ENCODE results near the gene SEC16A. TPM values are rescaled to one million over a fixed set of nuclear protein-coding genes. Genes with fewer than 3 reads are reported as not detected.

Gene SEC16A
- total and polyA plus RNA-seq, 4 donors: 44.2 to 78.8 (median 46.7) TPM

DNA sequence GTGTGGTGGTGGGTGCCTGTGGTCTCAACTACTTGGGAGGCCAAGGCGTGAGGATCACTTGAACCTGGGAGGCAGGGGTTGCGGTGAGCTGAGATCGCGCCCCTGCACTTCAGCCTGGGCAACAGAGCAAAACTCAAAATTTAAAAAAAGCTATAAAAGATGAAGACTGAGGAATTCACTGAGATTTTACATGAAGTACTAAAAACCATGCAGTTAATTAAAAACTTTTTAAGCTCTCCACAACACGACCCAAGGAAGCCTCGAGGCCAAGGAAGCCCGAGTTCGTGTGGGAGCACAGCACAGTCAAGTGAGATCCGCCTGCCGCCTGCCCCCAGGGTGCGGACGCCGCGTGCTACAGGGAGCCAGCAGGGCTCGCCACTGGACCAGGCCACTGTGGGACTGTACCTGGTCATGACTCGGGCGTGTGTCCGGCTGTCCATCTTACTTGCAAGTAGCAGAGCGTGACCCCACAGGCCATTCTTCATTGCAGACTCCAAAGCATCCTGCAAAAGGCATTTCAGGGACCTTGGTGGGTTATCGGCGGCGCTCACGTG, 22.0 kb downstream of the SEC16A start:
- ATAC-seq (ENCODE audit: insufficient read depth, low FRiP score) (no peak), DNase-seq (no peak)
- Histone ChIP-seq H3K9ac (ENCODE audit: insufficient read depth in 1 of 2, low read length in 2 of 2) (no peak overlapping the region), H3K4me1 (ENCODE audit: control insufficient read depth in 5 of 5, insufficient read depth in 5 of 5, low read length in 5 of 5) (no peaks in the 10 kb centered on the region), H3K9me3 (ENCODE audit: control insufficient read depth in 4 of 4, insufficient read depth in 3 of 4, low read length in 3 of 4) (no peaks in the 10 kb centered on the region), H3K27ac (ENCODE audit: low read depth in 1 of 2, low read length in 1 of 2) (no peak overlapping the region), H3K4me3 (no peak overlapping the region), H3K27me3 (ENCODE audit: control insufficient read depth in 3 of 3, insufficient read depth in 3 of 3, low read length in 2 of 3) (no peaks in the 10 kb centered on the region), H3K36me3 (ENCODE audit: control insufficient read depth in 4 of 4, insufficient read depth in 4 of 4, low read length in 4 of 4) (peaks cover 38 to 73% (median 41%) of the 10 kb centered on the region in 4 donors)
- WGBS, 2 donors: 97 to 99% methylated on average over 23 of the region's 23 CpGs
- TF ChIP-seq CTCF (IDR thresholded peaks at IDR 0.05; ENCODE audit: control extremely low read depth, extremely low read depth): no peak

GRCh38 chr9:136459425-136459824, 23.4 kb downstream of the SEC16A start:
- H3K36me3 ChIP-seq (ENCODE audit: control insufficient read depth in 4 of 4, insufficient read depth in 4 of 4, low read length in 4 of 4): peaks cover 35 to 78% (median 41%) of the 10 kb centered on the region in 4 donors
- no peak for TF ChIP-seq CTCF (IDR thresholded peaks at IDR 0.05; ENCODE audit: control extremely low read depth, extremely low read depth)
- 94 to 96% methylated on average over 28 of the region's 28 CpGs for WGBS, 2 donors
- no peaks in the 10 kb centered on the region for H3K27me3 ChIP-seq (ENCODE audit: control insufficient read depth in 3 of 3, insufficient read depth in 3 of 3, low read length in 2 of 3)
- DNase-seq (no peak), ATAC-seq (ENCODE audit: insufficient read depth, low FRiP score) (no peak)
- no peaks in the 10 kb centered on the region for H3K4me1 ChIP-seq (ENCODE audit: control insufficient read depth in 5 of 5, insufficient read depth in 5 of 5, low read length in 5 of 5)
- H3K9me3 ChIP-seq (ENCODE audit: control insufficient read depth in 4 of 4, insufficient read depth in 3 of 4, low read length in 3 of 4): no peaks in the 10 kb centered on the region
- H3K4me3 ChIP-seq: no peak overlapping the region
- no peak overlapping the region for H3K9ac ChIP-seq (ENCODE audit: insufficient read depth in 1 of 2, low read length in 2 of 2)
- H3K27ac ChIP-seq (ENCODE audit: low read depth in 1 of 2, low read length in 1 of 2): no peak overlapping the region

GRCh38 chr9:136457326-136457725, 25.5 kb downstream of the SEC16A start:
- 97 to 98% methylated on average over 24 of the region's 24 CpGs for WGBS, 2 donors
- Histone ChIP-seq H3K4me1 (ENCODE audit: control insufficient read depth in 5 of 5, insufficient read depth in 5 of 5, low read length in 5 of 5) (no peaks in the 10 kb centered on the region), H3K4me3 (no peak overlapping the region), H3K27ac (ENCODE audit: low read depth in 1 of 2, low read length in 1 of 2) (no peak overlapping the region), H3K9ac (ENCODE audit: insufficient read depth in 1 of 2, low read length in 2 of 2) (no peak overlapping the region), H3K27me3 (ENCODE audit: control insufficient read depth in 3 of 3, insufficient read depth in 3 of 3, low read length in 2 of 3) (no peaks in the 10 kb centered on the region), H3K36me3 (ENCODE audit: control insufficient read depth in 4 of 4, insufficient read depth in 4 of 4, low read length in 4 of 4) (peaks cover 27 to 70% (median 35%) of the 10 kb centered on the region in 4 donors), H3K9me3 (ENCODE audit: control insufficient read depth in 4 of 4, insufficient read depth in 3 of 4, low read length in 3 of 4) (no peaks in the 10 kb centered on the region)
- DNase-seq: no peak
- TF ChIP-seq CTCF (IDR thresholded peaks at IDR 0.05; ENCODE audit: control extremely low read depth, extremely low read depth): no peak
- no peak for ATAC-seq (ENCODE audit: insufficient read depth, low FRiP score)

- no peaks in the 10 kb centered on the region for H3K9me3 ChIP-seq (ENCODE audit: control insufficient read depth in 4 of 4, insufficient read depth in 3 of 4, low read length in 3 of 4)
- DNase-seq (no peak), ATAC-seq (ENCODE audit: insufficient read depth, low FRiP score) (no peak)
- 88 to 91% methylated on average over 9 of the region's 9 CpGs for WGBS, 2 donors
- no peak for TF ChIP-seq CTCF (IDR thresholded peaks at IDR 0.05; ENCODE audit: control extremely low read depth, extremely low read depth)
- H3K4me1 ChIP-seq (ENCODE audit: control insufficient read depth in 5 of 5, insufficient read depth in 5 of 5, low read length in 5 of 5): no peaks in the 10 kb centered on the region
- no peak overlapping the region for H3K4me3 ChIP-seq
- no peak overlapping the region for H3K9ac ChIP-seq (ENCODE audit: insufficient read depth in 1 of 2, low read length in 2 of 2)
- peaks cover 30 to 68% (median 36%) of the 10 kb centered on the region in 4 donors for H3K36me3 ChIP-seq (ENCODE audit: control insufficient read depth in 4 of 4, insufficient read depth in 4 of 4, low read length in 4 of 4)
- no peak overlapping the region for H3K27ac ChIP-seq (ENCODE audit: low read depth in 1 of 2, low read length in 1 of 2)
- H3K27me3 ChIP-seq (ENCODE audit: control insufficient read depth in 3 of 3, insufficient read depth in 3 of 3, low read length in 2 of 3): no peaks in the 10 kb centered on the region
Observed at GRCh38 chr9:136456258-136456657, 26.6 kb downstream of the SEC16A start.

Data from lung (tissue), 12 donors.